RWPE2 (cell line): ENCODE measurements around the gene JDP2.

Experiments
- ATAC-seq: fragments of 200-7000 bp; cut with Tn5 transposase; 3 replicates; pipeline ENCODE4 v1.9.1; 2021; ENCODE audit warnings: low read depth
- DNase-seq: peaks from one replicate; pipeline ENCODE4 v3.0.0-alpha.2; 2020; ENCODE audit warnings: low spot score
- H3K27ac ChIP-seq: fragments of 450-650 bp; 2 replicates; pipeline ENCODE4 v1.5.1; 2017; ENCODE audit warnings: mild to moderate bottlenecking; ENCODE audit not compliant: poor library complexity, severe bottlenecking
- H3K27me3 ChIP-seq: fragments of 250-450 bp; sonication (Bioruptor Pico); 2 replicates; pipeline ENCODE4 v1.5.1; 2021; ENCODE audit warnings: mild to moderate bottlenecking, moderate library complexity; ENCODE audit not compliant: insufficient read depth, poor library complexity, severe bottlenecking
- H3K36me3 ChIP-seq: fragments of 250-450 bp; sonication (Bioruptor Pico); 2 replicates; pipeline ENCODE4 v1.5.1; 2020; ENCODE audit warnings: low read depth, mild to moderate bottlenecking, moderate library complexity
- H3K4me1 ChIP-seq: fragments of 250-450 bp; sonication (Bioruptor Pico); 2 replicates; pipeline ENCODE4 v1.5.1; 2021; ENCODE audit warnings: mild to moderate bottlenecking, moderate library complexity; ENCODE audit not compliant: insufficient read depth, poor library complexity, severe bottlenecking
- H3K4me3 ChIP-seq: fragments of 250-450 bp; sonication (Bioruptor Pico); 2 replicates; pipeline ENCODE4 v1.5.1; 2021; ENCODE audit warnings: mild to moderate bottlenecking, moderate library complexity; ENCODE audit not compliant: severe bottlenecking
- H3K9me3 ChIP-seq: fragments of 250-450 bp; sonication (Bioruptor Pico); 2 replicates; pipeline ENCODE4 v1.5.1; 2021; ENCODE audit warnings: mild to moderate bottlenecking, moderate library complexity; ENCODE audit not compliant: severe bottlenecking
- TF ChIP-seq, protein P1 (sequence below): fragments of 450-650 bp; IDR thresholded peaks from one replicate; pipeline ENCODE4 v1.5.1; 2017; ENCODE audit warnings: mild to moderate bottlenecking, moderate library complexity; ENCODE audit not compliant: poor library complexity, severe bottlenecking

JDP2 gene

DNA sequence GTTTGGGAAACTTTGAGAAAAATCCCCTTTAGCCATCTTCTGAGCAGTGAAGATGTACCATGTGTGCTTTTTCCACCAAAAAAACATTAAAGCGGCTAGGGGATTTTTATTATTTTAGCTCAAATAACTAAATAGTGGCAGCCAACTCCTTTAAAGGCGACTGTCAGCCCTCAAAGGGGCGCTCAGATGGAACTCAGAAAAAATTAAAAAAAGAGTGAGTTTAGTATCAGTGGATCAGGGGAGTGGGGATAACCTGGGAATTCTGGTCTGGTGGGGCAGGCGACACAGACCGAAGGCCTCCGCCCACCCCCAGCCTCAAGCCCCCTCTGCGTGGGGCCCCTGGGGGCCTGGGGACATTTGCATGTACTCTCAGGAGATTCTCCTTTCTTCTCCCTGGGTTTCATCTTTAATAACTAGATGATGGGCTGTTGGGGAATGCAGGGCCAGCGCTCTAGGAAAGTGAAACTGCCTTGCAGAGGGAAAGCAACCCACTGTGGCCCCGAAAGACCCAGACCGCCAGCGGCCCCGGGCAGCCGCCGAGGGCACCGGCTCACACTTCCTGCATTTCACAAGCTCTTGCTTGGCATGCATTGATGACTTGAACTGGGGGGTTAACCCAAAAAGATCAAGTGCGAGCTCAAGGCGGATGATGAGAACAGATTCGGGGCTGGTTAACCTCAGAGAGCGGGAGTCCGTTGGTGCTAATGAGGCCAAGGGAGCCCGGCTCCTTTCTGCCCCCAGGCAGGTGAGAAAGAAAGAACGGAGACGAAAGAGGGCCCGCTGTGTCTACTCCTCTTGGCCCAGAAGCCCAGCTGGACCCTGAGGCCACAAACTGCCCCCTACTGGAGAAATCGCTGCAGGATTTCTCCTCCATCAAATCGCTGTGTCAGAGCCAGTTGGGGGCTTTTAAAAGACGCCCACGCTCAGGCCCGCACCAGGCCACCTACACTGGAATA lies 87.1 kb downstream of the JDP2 start:
- DNase-seq (no peak), ATAC-seq (no peak)
- TF ChIP-seq, protein P1, sequence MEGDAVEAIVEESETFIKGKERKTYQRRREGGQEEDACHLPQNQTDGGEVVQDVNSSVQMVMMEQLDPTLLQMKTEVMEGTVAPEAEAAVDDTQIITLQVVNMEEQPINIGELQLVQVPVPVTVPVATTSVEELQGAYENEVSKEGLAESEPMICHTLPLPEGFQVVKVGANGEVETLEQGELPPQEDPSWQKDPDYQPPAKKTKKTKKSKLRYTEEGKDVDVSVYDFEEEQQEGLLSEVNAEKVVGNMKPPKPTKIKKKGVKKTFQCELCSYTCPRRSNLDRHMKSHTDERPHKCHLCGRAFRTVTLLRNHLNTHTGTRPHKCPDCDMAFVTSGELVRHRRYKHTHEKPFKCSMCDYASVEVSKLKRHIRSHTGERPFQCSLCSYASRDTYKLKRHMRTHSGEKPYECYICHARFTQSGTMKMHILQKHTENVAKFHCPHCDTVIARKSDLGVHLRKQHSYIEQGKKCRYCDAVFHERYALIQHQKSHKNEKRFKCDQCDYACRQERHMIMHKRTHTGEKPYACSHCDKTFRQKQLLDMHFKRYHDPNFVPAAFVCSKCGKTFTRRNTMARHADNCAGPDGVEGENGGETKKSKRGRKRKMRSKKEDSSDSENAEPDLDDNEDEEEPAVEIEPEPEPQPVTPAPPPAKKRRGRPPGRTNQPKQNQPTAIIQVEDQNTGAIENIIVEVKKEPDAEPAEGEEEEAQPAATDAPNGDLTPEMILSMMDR: no peak
- Histone ChIP-seq H3K36me3 (no peaks in the 10 kb centered on the region), H3K27me3 (no peaks in the 10 kb centered on the region), H3K9me3 (no peaks in the 10 kb centered on the region), H3K4me3 (no peak overlapping the region), H3K27ac (no peak overlapping the region), H3K4me1 (no peaks in the 10 kb centered on the region)

DNA sequence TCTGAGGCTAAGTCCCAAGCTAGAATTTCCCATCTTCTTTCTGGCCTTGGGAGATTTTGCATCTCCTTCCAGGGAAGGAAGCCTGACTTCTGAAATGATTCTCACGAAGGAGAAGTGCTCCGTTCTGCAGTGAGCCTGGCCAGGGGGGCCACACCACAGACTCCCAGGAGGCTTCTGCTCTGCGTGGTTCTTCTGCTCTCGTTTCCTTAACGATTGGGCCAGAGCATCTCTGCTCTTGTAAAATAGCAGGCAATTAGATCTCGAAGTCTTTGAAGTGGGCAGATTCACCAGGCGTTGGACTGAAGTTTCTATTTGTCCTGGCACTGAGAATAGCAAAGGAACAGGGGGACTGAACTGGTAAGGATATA lies 87.8 kb downstream of the JDP2 start:
- Histone ChIP-seq H3K4me1 (no peaks in the 10 kb centered on the region), H3K9me3 (no peaks in the 10 kb centered on the region), H3K27me3 (no peaks in the 10 kb centered on the region), H3K27ac (no peak overlapping the region), H3K4me3 (no peak overlapping the region), H3K36me3 (no peaks in the 10 kb centered on the region)
- no peak for ATAC-seq
- TF ChIP-seq, protein P1: no peak
- no peak for DNase-seq

DNA sequence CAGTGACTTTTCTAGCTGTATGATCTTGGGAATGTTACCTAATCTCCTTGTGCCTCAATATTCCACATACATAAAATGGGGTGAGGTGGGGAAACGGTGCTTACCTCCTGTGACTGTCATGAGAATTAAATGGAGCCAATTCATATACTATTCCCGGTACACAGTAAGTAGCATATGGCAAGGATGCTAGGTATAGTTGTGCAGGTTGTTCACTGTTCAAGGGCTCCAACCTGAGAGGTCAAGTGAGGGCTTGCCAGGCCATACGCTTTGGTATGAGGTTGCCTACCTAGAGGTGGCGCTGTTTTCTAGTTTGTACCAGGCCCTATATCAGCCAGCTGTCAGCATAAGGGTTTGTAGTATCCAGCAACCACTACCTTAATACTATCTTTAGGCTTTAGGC lies 90.8 kb downstream of the JDP2 start:
- Histone ChIP-seq H3K27ac (no peak overlapping the region), H3K27me3 (no peaks in the 10 kb centered on the region), H3K4me1 (peaks cover 7% of the 10 kb centered on the region), H3K9me3 (no peaks in the 10 kb centered on the region), H3K4me3 (no peak overlapping the region), H3K36me3 (no peaks in the 10 kb centered on the region)
- DNase-seq (no peak), ATAC-seq (no peak)
- TF ChIP-seq, protein P1: peak; percentile 24

- TF ChIP-seq, protein P1: no peak
- Histone ChIP-seq H3K36me3 (no peaks in the 10 kb centered on the region), H3K4me1 (peaks cover 11% of the 10 kb centered on the region), H3K4me3 (no peak overlapping the region), H3K27ac (no peak overlapping the region), H3K9me3 (no peaks in the 10 kb centered on the region), H3K27me3 (no peaks in the 10 kb centered on the region)
- no peak for DNase-seq
- ATAC-seq: no peak
Measured at GRCh38 chr14:75519394-75519793, 91.6 kb downstream of the JDP2 start.
